H9 (cell line): ENCODE measurements around the gene SPTSSB. TPM values are rescaled to one million over a fixed set of nuclear protein-coding genes. Genes with fewer than 3 reads are reported as not detected.

ENCODE experiments used
- DNase-seq: peaks from one replicate; pipeline ENCODE4 v3.0.0-alpha.2; 2017
- H2AFZ ChIP-seq: one replicate; pipeline ENCODE4 v1.6.1; 2013; ENCODE audit warnings: mild to moderate bottlenecking, low read length, control low read depth, moderate library complexity
- H2AK5ac ChIP-seq: 2 replicates; pipeline ENCODE4 v1.6.1; 2013; ENCODE audit warnings: low read length, control low read depth, mixed read lengths; ENCODE audit not compliant: insufficient read length
- H2BK120ac ChIP-seq: one replicate; pipeline ENCODE4 v1.6.1; 2013; ENCODE audit warnings: low read depth, mild to moderate bottlenecking, low read length, control low read depth, inconsistent platforms; ENCODE audit not compliant: poor library complexity, severe bottlenecking
- H2BK12ac ChIP-seq: 2 replicates; pipeline ENCODE4 v1.6.1; 2013; ENCODE audit warnings: low read length, control low read depth, mixed read lengths, low read depth; ENCODE audit not compliant: insufficient read length
- H2BK15ac ChIP-seq: 2 replicates; pipeline ENCODE4 v1.6.1; 2013; ENCODE audit warnings: low read depth, low read length, control low read depth
- H2BK20ac ChIP-seq: one replicate; pipeline ENCODE4 v1.6.1; 2013; ENCODE audit warnings: low read depth, mild to moderate bottlenecking, low read length, control low read depth, inconsistent platforms; ENCODE audit not compliant: poor library complexity, severe bottlenecking
- H2BK5ac ChIP-seq: 2 replicates; pipeline ENCODE4 v1.6.1; 2013; ENCODE audit warnings: low read length, control low read depth, mixed read lengths; ENCODE audit not compliant: insufficient read length
- H3K14ac ChIP-seq: 2 replicates; pipeline ENCODE4 v1.6.1; 2013; ENCODE audit warnings: low read length, control low read depth; ENCODE audit not compliant: insufficient read depth
- H3K18ac ChIP-seq: 2 replicates; pipeline ENCODE4 v1.6.1; 2013; ENCODE audit warnings: low read depth, mild to moderate bottlenecking, mixed read lengths, low read length, control low read depth; ENCODE audit not compliant: insufficient read length
- H3K23ac ChIP-seq: 2 replicates; pipeline ENCODE4 v1.6.1; 2013; ENCODE audit warnings: low read length, control low read depth, mixed read lengths, low read depth; ENCODE audit not compliant: insufficient read length
- H3K23me2 ChIP-seq: 2 replicates; pipeline ENCODE4 v1.6.1; 2013; ENCODE audit warnings: low read depth, mild to moderate bottlenecking, mixed read lengths, low read length, control low read depth; ENCODE audit not compliant: insufficient read length, poor library complexity, severe bottlenecking
- H3K27ac ChIP-seq: 2 replicates; pipeline ENCODE4 v1.5.1; 2013; ENCODE audit warnings: low read length, control low read depth, mixed read lengths, low read depth; ENCODE audit not compliant: insufficient read length
- H3K27me3 ChIP-seq: 2 replicates; pipeline ENCODE4 v1.6.1; 2013; ENCODE audit warnings: low read length, control low read depth, inconsistent platforms; ENCODE audit not compliant: insufficient read depth
- H3K4ac ChIP-seq: 2 replicates; pipeline ENCODE4 v1.6.1; 2013; ENCODE audit warnings: low read depth, mild to moderate bottlenecking, control low read depth, inconsistent platforms, low read length, moderate library complexity
- H3K4me1 ChIP-seq: 2 replicates; pipeline ENCODE4 v1.6.1; 2013; ENCODE audit warnings: low read length, control low read depth, inconsistent platforms; ENCODE audit not compliant: insufficient read depth
- H3K4me2 ChIP-seq: 2 replicates; pipeline ENCODE4 v1.6.1; 2013; ENCODE audit warnings: low read length, control low read depth, mixed read lengths; ENCODE audit not compliant: insufficient read length, insufficient read depth
- H3K56ac ChIP-seq: 2 replicates; pipeline ENCODE4 v1.6.1; 2013; ENCODE audit warnings: low read depth, mild to moderate bottlenecking, mixed read lengths, low read length, control low read depth; ENCODE audit not compliant: insufficient read length
- H3K79me1 ChIP-seq: 2 replicates; pipeline ENCODE4 v1.6.1; 2013; ENCODE audit warnings: low read depth, mild to moderate bottlenecking, moderate library complexity, low read length, control low read depth, inconsistent platforms; ENCODE audit not compliant: insufficient read depth, poor library complexity, severe bottlenecking
- H3K79me2 ChIP-seq: 2 replicates; pipeline ENCODE4 v1.6.1; 2013; ENCODE audit warnings: low read length, control low read depth, inconsistent platforms; ENCODE audit not compliant: insufficient read depth
- H3K9ac ChIP-seq: 2 replicates; pipeline ENCODE4 v1.6.1; 2013; ENCODE audit warnings: low read length, control low read depth, mixed read lengths; ENCODE audit not compliant: insufficient read length; ENCODE audit errors: extremely low read depth
- H3K9me3 ChIP-seq: one replicate; pipeline ENCODE4 v1.6.1; 2013; ENCODE audit warnings: low read depth, low read length, inconsistent platforms; ENCODE audit not compliant: control insufficient read depth
- H3T11ph ChIP-seq: one replicate; pipeline ENCODE4 v1.6.1; 2013; ENCODE audit warnings: mild to moderate bottlenecking, low read length, control low read depth, inconsistent platforms
- H4K20me1 ChIP-seq: one replicate; pipeline ENCODE4 v1.6.1; 2013; ENCODE audit not compliant: control insufficient read depth, insufficient read length, insufficient read depth
- H4K5ac ChIP-seq: 2 replicates; pipeline ENCODE4 v1.6.1; 2013; ENCODE audit warnings: low read depth, mild to moderate bottlenecking, mixed read lengths, low read length, control low read depth; ENCODE audit not compliant: insufficient read length
- H4K8ac ChIP-seq: replicated peaks from 2 replicates; pipeline ENCODE4 v1.6.1; 2013; ENCODE audit warnings: low read length, control low read depth, mixed read lengths, low read depth; ENCODE audit not compliant: insufficient read length
- H4K91ac ChIP-seq: 2 replicates; pipeline ENCODE4 v1.6.1; 2013; ENCODE audit warnings: low read depth, mild to moderate bottlenecking, moderate library complexity, mixed read lengths, low read length, control low read depth; ENCODE audit not compliant: insufficient read length
- H3K27ac Mint-ChIP-seq, 3 experiments: 2 replicates in 2 of 3; 3 replicates in 1 of 3; pipeline ENCODE4 v1.8.0; 2020 to 2021; ENCODE audit warnings: mixed read lengths in 3 of 3, mild to moderate bottlenecking in 1 of 3, moderate library complexity in 1 of 3
- H3K27me3 Mint-ChIP-seq: 2 replicates; pipeline ENCODE4 v1.8.0; 2021; ENCODE audit warnings: low read depth, mild to moderate bottlenecking, moderate library complexity, mixed read lengths
- H3K36me3 Mint-ChIP-seq, 3 experiments: 2 replicates in 2 of 3; 3 replicates in 1 of 3; pipeline ENCODE4 v1.8.0; 2020 to 2021; ENCODE audit warnings: low read depth in 3 of 3, mixed read lengths in 3 of 3; ENCODE audit not compliant: insufficient read depth in 1 of 3
- H3K4me1 Mint-ChIP-seq, 2 experiments: 2 replicates each; pipeline ENCODE4 v1.8.0; 2020; ENCODE audit warnings: mixed read lengths in 2 of 2
- H3K4me3 Mint-ChIP-seq, 2 experiments: 2 replicates in 1 of 2; 3 replicates in 1 of 2; pipeline ENCODE4 v1.8.0; 2020 to 2021; ENCODE audit warnings: mild to moderate bottlenecking in 2 of 2, mixed read lengths in 2 of 2, moderate library complexity in 1 of 2
- H3K9me3 Mint-ChIP-seq, 2 experiments: 2 replicates in 1 of 2; 3 replicates in 1 of 2; pipeline ENCODE4 v1.8.0; 2020; ENCODE audit warnings: mild to moderate bottlenecking in 2 of 2, mixed read lengths in 2 of 2, moderate library complexity in 1 of 2
- CTCF ChIP-seq: fragments of 200-600 bp; sonication (generic); conservative IDR thresholded peaks from 3 replicates; pipeline ENCODE4 v1.8.0; 2021; ENCODE audit warnings: antibody characterized with exemption, mild to moderate bottlenecking
- WGBS: extraction: QIAGEN DNeasy Blood & Tissue Kit; methylation state at CpG from one replicate; pipeline ENCODE4 v1.1.7; 2013; ENCODE audit warnings: missing lambda C conversion rate, low lambda C conversion rate, mixed read lengths; ENCODE audit not compliant: insufficient read length; ENCODE audit errors: extremely low coverage; 5-methylcytosine and 5-hydroxymethylcytosine counted together
- total RNA-seq: library from RNA; stranded (reverse); gene quantifications from 2 replicates; pipeline ENCODE4 v1.2.1, GENCODE V29; 2021

The SPTSSB gene
- total RNA-seq, 1 experiment from 2014 or later, result 3.5 TPM

- Histone ChIP-seq H3K23ac (no peak overlapping the region), H2BK12ac (no peak overlapping the region), H2AK5ac (no peak overlapping the region), H3K4ac (no peak overlapping the region), H3K9ac (no peak overlapping the region), H3K9me3 (no peaks in the 10 kb centered on the region), H4K20me1 (no peaks in the 10 kb centered on the region), H3K56ac (no peak overlapping the region), H4K8ac (no peak overlapping the region), H2BK15ac (no peak overlapping the region), H3K23me2 (no peaks in the 10 kb centered on the region), H2BK20ac (no peak overlapping the region), H3T11ph (no peak overlapping the region), H2BK120ac (no peak overlapping the region), H2BK5ac (no peak overlapping the region), H3K18ac (no peak overlapping the region), H3K4me2 (no peak overlapping the region), H4K91ac (no peak overlapping the region), H3K14ac (no peak overlapping the region), H2AFZ (no peak overlapping the region), H3K27me3 (no peaks in the 10 kb centered on the region), H3K79me1 (no peaks in the 10 kb centered on the region), H3K79me2 (no peaks in the 10 kb centered on the region), H4K5ac (no peak overlapping the region), H3K27ac (no peak overlapping the region), H3K4me1 (peaks cover 1% of the 10 kb centered on the region; the same call in 1 of the 2 replicates)
- no peak overlapping the region for H3K4me3 Mint-ChIP-seq
- peaks cover 13 to 18% of the 10 kb centered on the region in 2 experiments for H3K9me3 Mint-ChIP-seq
- no CpG with 5 or more reads among the region's 2 CpGs for WGBS
- DNase-seq, result no peak
- TF ChIP-seq CTCF, result no peak
- no peak overlapping the region for H3K27ac Mint-ChIP-seq
- H3K36me3 Mint-ChIP-seq, result peaks cover 17 to 23% (median 20%) of the 10 kb centered on the region in 3 experiments
- peaks cover 15 to 20% of the 10 kb centered on the region in 2 experiments for H3K4me1 Mint-ChIP-seq
- no peaks in the 10 kb centered on the region for H3K27me3 Mint-ChIP-seq
Measured at GRCh38 chr3:161413127-161413854, 42.0 kb upstream of the SPTSSB start.
